Measurements from ENCODE around the gene GPR42. TPM values are rescaled to one million over a fixed set of nuclear protein-coding genes. Genes with fewer than 3 reads are reported as not detected.

Gene GPR42
- total and polyA plus RNA-seq, 10 of the 15 experiments (the other 5 are each of a cell fraction or from before 2014, with no cell fraction given) = 0.13 TPM; not detected in 9

- TF ChIP-seq, protein P1, sequence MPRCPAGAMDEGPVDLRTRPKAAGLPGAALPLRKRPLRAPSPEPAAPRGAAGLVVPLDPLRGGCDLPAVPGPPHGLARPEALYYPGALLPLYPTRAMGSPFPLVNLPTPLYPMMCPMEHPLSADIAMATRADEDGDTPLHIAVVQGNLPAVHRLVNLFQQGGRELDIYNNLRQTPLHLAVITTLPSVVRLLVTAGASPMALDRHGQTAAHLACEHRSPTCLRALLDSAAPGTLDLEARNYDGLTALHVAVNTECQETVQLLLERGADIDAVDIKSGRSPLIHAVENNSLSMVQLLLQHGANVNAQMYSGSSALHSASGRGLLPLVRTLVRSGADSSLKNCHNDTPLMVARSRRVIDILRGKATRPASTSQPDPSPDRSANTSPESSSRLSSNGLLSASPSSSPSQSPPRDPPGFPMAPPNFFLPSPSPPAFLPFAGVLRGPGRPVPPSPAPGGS (IDR thresholded peaks at IDR 0.05; ENCODE audit: borderline replicate concordance, insufficient read depth, low read depth, low read length, poor library complexity, severe bottlenecking) = peak; percentile 75
- no peak for TF ChIP-seq E2F4 (IDR thresholded peaks at IDR 0.05; ENCODE audit: low read depth, low read length)
- peak; percentile 79; the same call in 1 of the 2 replicates for TF ChIP-seq DPF2 (IDR thresholded peaks at IDR 0.05)
- TF ChIP-seq SP1 (IDR thresholded peaks at IDR 0.05; ENCODE audit: low read depth, low read length) = peak; percentile 49
- peak; percentile 75; the same call in 1 of the 2 replicates for TF ChIP-seq YY1 (IDR thresholded peaks at IDR 0.05; ENCODE audit: low read depth, low read length)
- TF ChIP-seq, protein P2, sequence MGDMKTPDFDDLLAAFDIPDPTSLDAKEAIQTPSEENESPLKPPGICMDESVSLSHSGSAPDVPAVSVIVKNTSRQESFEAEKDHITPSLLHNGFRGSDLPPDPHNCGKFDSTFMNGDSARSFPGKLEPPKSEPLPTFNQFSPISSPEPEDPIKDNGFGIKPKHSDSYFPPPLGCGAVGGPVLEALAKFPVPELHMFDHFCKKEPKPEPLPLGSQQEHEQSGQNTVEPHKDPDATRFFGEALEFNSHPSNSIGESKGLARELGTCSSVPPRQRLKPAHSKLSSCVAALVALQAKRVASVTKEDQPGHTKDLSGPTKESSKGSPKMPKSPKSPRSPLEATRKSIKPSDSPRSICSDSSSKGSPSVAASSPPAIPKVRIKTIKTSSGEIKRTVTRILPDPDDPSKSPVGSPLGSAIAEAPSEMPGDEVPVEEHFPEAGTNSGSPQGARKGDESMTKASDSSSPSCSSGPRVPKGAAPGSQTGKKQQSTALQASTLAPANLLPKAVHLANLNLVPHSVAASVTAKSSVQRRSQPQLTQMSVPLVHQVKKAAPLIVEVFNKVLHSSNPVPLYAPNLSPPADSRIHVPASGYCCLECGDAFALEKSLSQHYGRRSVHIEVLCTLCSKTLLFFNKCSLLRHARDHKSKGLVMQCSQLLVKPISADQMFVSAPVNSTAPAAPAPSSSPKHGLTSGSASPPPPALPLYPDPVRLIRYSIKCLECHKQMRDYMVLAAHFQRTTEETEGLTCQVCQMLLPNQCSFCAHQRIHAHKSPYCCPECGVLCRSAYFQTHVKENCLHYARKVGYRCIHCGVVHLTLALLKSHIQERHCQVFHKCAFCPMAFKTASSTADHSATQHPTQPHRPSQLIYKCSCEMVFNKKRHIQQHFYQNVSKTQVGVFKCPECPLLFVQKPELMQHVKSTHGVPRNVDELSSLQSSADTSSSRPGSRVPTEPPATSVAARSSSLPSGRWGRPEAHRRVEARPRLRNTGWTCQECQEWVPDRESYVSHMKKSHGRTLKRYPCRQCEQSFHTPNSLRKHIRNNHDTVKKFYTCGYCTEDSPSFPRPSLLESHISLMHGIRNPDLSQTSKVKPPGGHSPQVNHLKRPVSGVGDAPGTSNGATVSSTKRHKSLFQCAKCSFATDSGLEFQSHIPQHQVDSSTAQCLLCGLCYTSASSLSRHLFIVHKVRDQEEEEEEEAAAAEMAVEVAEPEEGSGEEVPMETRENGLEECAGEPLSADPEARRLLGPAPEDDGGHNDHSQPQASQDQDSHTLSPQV (IDR thresholded peaks at IDR 0.05) = peak; percentile 70; the same call in 1 of the 2 replicates
- no peak for TF ChIP-seq RCOR1 (conservative IDR thresholded peaks at IDR 0.05; ENCODE audit: low read depth, low read length)
- TF ChIP-seq NR2C1 (IDR thresholded peaks at IDR 0.05) = no peak
- TF ChIP-seq SIN3A (IDR thresholded peaks at IDR 0.05; ENCODE audit: low read depth, low read length) = no peak
- TF ChIP-seq MXI1 (IDR thresholded peaks at IDR 0.05; ENCODE audit: low read depth, low read length) = no peak
- no peak for TF ChIP-seq SUPT20H (IDR thresholded peaks at IDR 0.05; ENCODE audit: borderline replicate concordance, control insufficient read depth, low read depth, low read length)
- TF ChIP-seq, protein P3, sequence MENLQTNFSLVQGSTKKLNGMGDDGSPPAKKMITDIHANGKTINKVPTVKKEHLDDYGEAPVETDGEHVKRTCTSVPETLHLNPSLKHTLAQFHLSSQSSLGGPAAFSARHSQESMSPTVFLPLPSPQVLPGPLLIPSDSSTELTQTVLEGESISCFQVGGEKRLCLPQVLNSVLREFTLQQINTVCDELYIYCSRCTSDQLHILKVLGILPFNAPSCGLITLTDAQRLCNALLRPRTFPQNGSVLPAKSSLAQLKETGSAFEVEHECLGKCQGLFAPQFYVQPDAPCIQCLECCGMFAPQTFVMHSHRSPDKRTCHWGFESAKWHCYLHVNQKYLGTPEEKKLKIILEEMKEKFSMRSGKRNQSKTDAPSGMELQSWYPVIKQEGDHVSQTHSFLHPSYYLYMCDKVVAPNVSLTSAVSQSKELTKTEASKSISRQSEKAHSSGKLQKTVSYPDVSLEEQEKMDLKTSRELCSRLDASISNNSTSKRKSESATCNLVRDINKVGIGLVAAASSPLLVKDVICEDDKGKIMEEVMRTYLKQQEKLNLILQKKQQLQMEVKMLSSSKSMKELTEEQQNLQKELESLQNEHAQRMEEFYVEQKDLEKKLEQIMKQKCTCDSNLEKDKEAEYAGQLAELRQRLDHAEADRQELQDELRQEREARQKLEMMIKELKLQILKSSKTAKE (IDR thresholded peaks at IDR 0.05; ENCODE audit: low read depth, poor library complexity, severe bottlenecking) = peak; percentile 96
- no peak for TF ChIP-seq PRDM15 (CRISPR knock-in tag; IDR thresholded peaks at IDR 0.05)
- no peak for TF ChIP-seq STAT1 (conservative IDR thresholded peaks at IDR 0.05)
- TF ChIP-seq POLR2AphosphoS5 (IDR thresholded peaks at IDR 0.05; ENCODE audit: low read length) = peak; percentile 47; the same call in 1 of the 2 replicates
- peak; percentile 82; the same call in 1 of the 2 replicates for TF ChIP-seq PAX5 (IDR thresholded peaks at IDR 0.05; ENCODE audit: borderline replicate concordance, low read depth, low read length)
Measured at GRCh38 chr19:35404879-35405622, 34.2 kb downstream of the GPR42 start (continued).

Data from GM12878 (cell line).